HG02763 (cell line): ENCODE measurements around the gene GPRIN1.
"Not testable (repeated sequence)": the region's sequence is repeated elsewhere in the genome, so short reads cannot be mapped to it uniquely, and the experiment has no call there.

ENCODE experiments used
- ATAC-seq: cut with Tn5 transposase; IDR thresholded peaks from one replicate; pipeline ENCODE4 v1.9.1; 2021; ENCODE audit warnings: mild to moderate bottlenecking, moderate library complexity; ENCODE audit not compliant: unreplicated experiment

GPRIN1 gene

GRCh38 chr5:176575488-176576422, 34.2 kb downstream of the GPRIN1 start:
- ATAC-seq: no peak

- ATAC-seq: no peak
Observed at GRCh38 chr5:176575066-176575465, 34.9 kb downstream of the GPRIN1 start.

GRCh38 chr5:176574297-176574591, 35.7 kb downstream of the GPRIN1 start:
- no peak for ATAC-seq

- ATAC-seq: no peak
Observed at GRCh38 chr5:176573564-176574296, 36.2 kb downstream of the GPRIN1 start.

GRCh38 chr5:176570044-176570443, 39.9 kb downstream of the GPRIN1 start:
- no peak for ATAC-seq

- no peak for ATAC-seq
Observed at GRCh38 chr5:176568657-176569056, 41.3 kb downstream of the GPRIN1 start.

GRCh38 chr5:176565760-176566288, 44.1 kb downstream of the GPRIN1 start:
- no peak for ATAC-seq

GRCh38 chr5:176564002-176564401, 46.0 kb downstream of the GPRIN1 start:
- ATAC-seq: no peak

GRCh38 chr5:176562189-176562588, 47.8 kb downstream of the GPRIN1 start:
- ATAC-seq: no peak

- no peak for ATAC-seq
Observed at GRCh38 chr5:176561259-176561658, 48.7 kb downstream of the GPRIN1 start.

GRCh38 chr5:176560364-176560763, 49.6 kb downstream of the GPRIN1 start:
- no peak for ATAC-seq

GRCh38 chr5:176559683-176560082, 50.3 kb downstream of the GPRIN1 start:
- ATAC-seq: no peak

- no peak for ATAC-seq
Observed at GRCh38 chr5:176557846-176558245, 52.1 kb downstream of the GPRIN1 start.

- ATAC-seq: no peak
Observed at GRCh38 chr5:176553260-176554085, 56.5 kb downstream of the GPRIN1 start.

GRCh38 chr5:176552332-176552869, 57.6 kb downstream of the GPRIN1 start:
- ATAC-seq: no peak

- ATAC-seq: not testable (repeated sequence)
Observed at GRCh38 chr5:176550937-176551336, 59.0 kb downstream of the GPRIN1 start.

- no peak for ATAC-seq
Observed at GRCh38 chr5:176550275-176550831, 59.6 kb downstream of the GPRIN1 start.

- no peak for ATAC-seq
Observed at GRCh38 chr5:176549871-176550270, 60.1 kb downstream of the GPRIN1 start.

GRCh38 chr5:176548967-176549444, 61.0 kb downstream of the GPRIN1 start, which contains the start of gene CDHR2:
TSS of gene CDHR2 (plus strand) at chr5:176549342. CDS start at chr5:176565353, 16,011 bp downstream.
- ATAC-seq: no peak

- no peak for ATAC-seq
Observed at GRCh38 chr5:176547802-176548201, 62.2 kb downstream of the GPRIN1 start.
